Stimulated activated CD8-positive, alpha-beta memory T cell treated with anti-CD3 and anti-CD28 coated beads, Interleukin-12 subunit alpha, Interleukin-12 subunit beta, amount 100 ng/mL, for 4 hours (primary cell): ENCODE data around the gene COX7A1.

Experiments
- DNase-seq: peaks from one replicate; pipeline ENCODE4 v3.0.0-alpha.2; 2020; ENCODE audit warnings: low read depth

COX7A1 gene

GRCh38 chr19:36111200-36111539 is 41.1 kb downstream of the COX7A1 start:
- DNase-seq, result no peak

GRCh38 chr19:36110487-36111199 is 41.6 kb downstream of the COX7A1 start, which contains the start of gene OVOL3:
Gene OVOL3 (plus strand): TSS chr19:36111143. CDS start chr19:36111203, 60 bp downstream.
- DNase-seq, result no peak

- DNase-seq, result no peak
These were observed 43.6 kb downstream of the COX7A1 start for GRCh38 chr19:36108684-36109083.

GRCh38 chr19:36106991-36107390 is 45.3 kb downstream of the COX7A1 start:
- no peak for DNase-seq

- no peak for DNase-seq
These were observed 45.8 kb downstream of the COX7A1 start for GRCh38 chr19:36106441-36106840.

GRCh38 chr19:36103842-36104552 is 48.2 kb downstream of the COX7A1 start:
- DNase-seq, result no peak

- DNase-seq, result no peak
These were observed 49.1 kb downstream of the COX7A1 start for GRCh38 chr19:36103040-36103626.

- no peak for DNase-seq
These were observed 50.5 kb downstream of the COX7A1 start for GRCh38 chr19:36101550-36102327.
